ENCODE data around the gene FLACC1. TPM values are rescaled to one million over a fixed set of nuclear protein-coding genes. Genes with fewer than 3 reads are reported as not detected.

FLACC1 gene
- total RNA-seq, 2 experiments from 2014 or later: 4.5 to 4.8 TPM

GRCh38 chr2:201270293-201271001 lies 86.7 kb downstream of the FLACC1 start:
- Histone ChIP-seq H3K27ac (ENCODE audit: low read depth in 1 of 2, low read length in 2 of 2) (no peak overlapping the region), H3K36me3 (ENCODE audit: insufficient read depth, low read length) (peaks cover 97% of the 10 kb centered on the region), H3K9me3 (ENCODE audit: control insufficient read depth in 1 of 2, insufficient read depth in 1 of 2, low read length in 2 of 2) (no peaks in the 10 kb centered on the region), H3K27me3 (ENCODE audit: control insufficient read depth in 1 of 2, insufficient read depth in 2 of 2, low read length in 2 of 2) (no peaks in the 10 kb centered on the region), H3K4me1 (ENCODE audit: insufficient read depth, low read length) (peaks cover 80% of the 10 kb centered on the region), H3K4me3 (ENCODE audit: low read length) (no peak overlapping the region)
- ChIA-PET POLR2A (interaction anchor here (1.0 to 3.1 kb wide), 3 partner anchors 11 to 36 kb away, joined by 5 to 15 read pairs (median 6); partner anchors contain the start of gene CASP8), CTCF (interaction anchor here (1.5 to 2.1 kb wide), 2 partner anchors 10 to 38 kb away, joined by 3 to 8 read pairs; partner anchors contain the start of gene CASP8)
- H3K27ac Mint-ChIP-seq: peak overlapping the region; percentile 75
- DNase-seq (no peak), ATAC-seq (ENCODE audit: poor library complexity) (no peak)
- intact Hi-C loops (cut with DNase I, micrococcal nuclease): loop anchor here in 1 of 2 experiments (5.0 kb wide), 1 partner anchor 88 kb away; the partner anchor contains the start of gene CASP10
- no peak for TF ChIP-seq CTCF (IDR thresholded peaks at IDR 0.05)
- no peaks in the 10 kb centered on the region for H3K9me3 Mint-ChIP-seq
- H3K4me3 Mint-ChIP-seq: peak overlapping the region; percentile 38
- no peaks in the 10 kb centered on the region for H3K27me3 Mint-ChIP-seq
- peaks cover 86% of the 10 kb centered on the region for H3K4me1 Mint-ChIP-seq (ENCODE audit: low read depth)
- peaks cover 98% of the 10 kb centered on the region for H3K36me3 Mint-ChIP-seq (ENCODE audit: low read depth)

GRCh38 chr2:201269764-201270163 lies 87.4 kb downstream of the FLACC1 start:
- ChIA-PET POLR2A (interaction anchor here (2.0 to 3.1 kb wide), 2 partner anchors 10 to 16 kb away, joined by 6 to 15 read pairs; partner anchors contain the start of gene CASP8), CTCF (interaction anchor here (1.5 to 2.1 kb wide), 2 partner anchors 9 to 37 kb away, joined by 3 to 8 read pairs; partner anchors contain the start of gene CASP8)
- Mint-ChIP-seq H3K4me3 (no peak overlapping the region), H3K36me3 (ENCODE audit: low read depth) (peaks cover 95% of the 10 kb centered on the region), H3K27me3 (no peaks in the 10 kb centered on the region), H3K9me3 (no peaks in the 10 kb centered on the region), H3K4me1 (ENCODE audit: low read depth) (peaks cover 85% of the 10 kb centered on the region), H3K27ac (peak overlapping the region; percentile 75)
- Histone ChIP-seq H3K36me3 (ENCODE audit: insufficient read depth, low read length) (peaks cover 95% of the 10 kb centered on the region), H3K4me3 (ENCODE audit: low read length) (no peak overlapping the region), H3K27me3 (ENCODE audit: control insufficient read depth in 1 of 2, insufficient read depth in 2 of 2, low read length in 2 of 2) (no peaks in the 10 kb centered on the region), H3K9me3 (ENCODE audit: control insufficient read depth in 1 of 2, insufficient read depth in 1 of 2, low read length in 2 of 2) (no peaks in the 10 kb centered on the region), H3K27ac (ENCODE audit: low read depth in 1 of 2, low read length in 2 of 2) (no peak overlapping the region), H3K4me1 (ENCODE audit: insufficient read depth, low read length) (peaks cover 87% of the 10 kb centered on the region)
- intact Hi-C loops (cut with DNase I, micrococcal nuclease): loop anchor here in 1 of 2 experiments (5.0 kb wide), 1 partner anchor 87 kb away; the partner anchor contains the start of gene CASP10
- no peak for TF ChIP-seq CTCF (IDR thresholded peaks at IDR 0.05)
- DNase-seq (no peak), ATAC-seq (ENCODE audit: poor library complexity) (no peak)

- H3K9me3 ChIP-seq (ENCODE audit: control insufficient read depth in 1 of 2, insufficient read depth in 1 of 2, low read length in 2 of 2): no peaks in the 10 kb centered on the region
- H3K36me3 ChIP-seq (ENCODE audit: insufficient read depth, low read length): peaks cover 72% of the 10 kb centered on the region
- peak overlapping the region; percentile 4 to 50 for H3K27ac ChIP-seq (ENCODE audit: low read depth in 1 of 2, low read length in 2 of 2)
- Mint-ChIP-seq H3K36me3 (ENCODE audit: low read depth) (peaks cover 83% of the 10 kb centered on the region), H3K27me3 (no peaks in the 10 kb centered on the region), H3K9me3 (no peaks in the 10 kb centered on the region), H3K27ac (peak overlapping the region; percentile 97), H3K4me3 (peak overlapping the region; percentile 23), H3K4me1 (ENCODE audit: low read depth) (peaks cover 93% of the 10 kb centered on the region)
- H3K27me3 ChIP-seq (ENCODE audit: control insufficient read depth in 1 of 2, insufficient read depth in 2 of 2, low read length in 2 of 2): no peaks in the 10 kb centered on the region
- H3K4me1 ChIP-seq (ENCODE audit: insufficient read depth, low read length): peaks cover 84% of the 10 kb centered on the region
- no peak overlapping the region for H3K4me3 ChIP-seq (ENCODE audit: low read length)
- TF ChIP-seq CTCF (IDR thresholded peaks at IDR 0.05): no peak
- CTCF ChIA-PET: interaction anchor here (0.6 to 1.1 kb wide), 4 partner anchors 9 to 944 kb away, joined by 3 read pairs; no protein-coding TSS in a partner anchor
- POLR2A ChIA-PET: interaction anchor here (0.6 to 1.6 kb wide), 3 partner anchors 10 to 181 kb away, joined by 3 to 6 read pairs (median 3); no protein-coding TSS in a partner anchor
- DNase-seq: peak in 1 of 14 experiments; percentile 50
- intact Hi-C loops (cut with DNase I, micrococcal nuclease): no loop called here
- no peak for ATAC-seq (ENCODE audit: poor library complexity)
Measured at GRCh38 chr2:201267278-201268030, 89.7 kb downstream of the FLACC1 start.
